ENCODE data around the gene VPS45.
"Not testable (repeated sequence)": the region's sequence is repeated elsewhere in the genome, so short reads cannot be mapped to it uniquely, and the experiment has no call there.

VPS45 gene

DNA sequence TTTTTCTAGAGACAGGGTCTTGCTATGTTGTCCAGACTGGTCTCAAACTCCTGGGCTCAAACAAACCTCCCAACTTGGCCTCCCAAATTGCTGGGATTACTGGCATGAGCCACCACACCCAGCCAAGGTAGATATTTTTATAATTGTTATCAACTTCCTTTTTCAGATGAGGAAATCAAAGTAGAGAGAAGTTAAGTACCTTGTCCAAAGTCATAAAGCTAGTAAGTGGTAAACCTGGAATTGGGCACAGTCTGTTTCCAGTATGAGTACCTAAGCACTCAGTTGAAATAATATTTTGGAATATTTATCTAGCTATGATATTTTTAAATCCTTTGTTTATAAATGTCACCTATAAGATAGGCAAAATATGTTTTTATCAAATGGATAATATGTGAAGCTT is 59.9 kb downstream of the VPS45 start:
- no peak overlapping the region for H3K27ac ChIP-seq
- H2AFZ ChIP-seq, result no peak overlapping the region
- H3K9me3 ChIP-seq (ENCODE audit: control insufficient read depth, low read length), result no peaks in the 10 kb centered on the region
- H3K4me1 ChIP-seq, result no peaks in the 10 kb centered on the region
- no peak overlapping the region for H3K4me2 ChIP-seq (ENCODE audit: low read length)
- H3K9ac ChIP-seq, result no peak overlapping the region
- H3K4me3 ChIP-seq (ENCODE audit: low read depth, low read length), result no peak overlapping the region
- no peaks in the 10 kb centered on the region for H3K27me3 ChIP-seq (ENCODE audit: control insufficient read depth, insufficient read depth, low read length)
- no peak for TF ChIP-seq CTCF (IDR thresholded peaks at IDR 0.05)
- H3K36me3 ChIP-seq (ENCODE audit: control insufficient read depth, insufficient read depth, low read length), result no peaks in the 10 kb centered on the region
- H3K79me2 ChIP-seq, result no peaks in the 10 kb centered on the region

DNA sequence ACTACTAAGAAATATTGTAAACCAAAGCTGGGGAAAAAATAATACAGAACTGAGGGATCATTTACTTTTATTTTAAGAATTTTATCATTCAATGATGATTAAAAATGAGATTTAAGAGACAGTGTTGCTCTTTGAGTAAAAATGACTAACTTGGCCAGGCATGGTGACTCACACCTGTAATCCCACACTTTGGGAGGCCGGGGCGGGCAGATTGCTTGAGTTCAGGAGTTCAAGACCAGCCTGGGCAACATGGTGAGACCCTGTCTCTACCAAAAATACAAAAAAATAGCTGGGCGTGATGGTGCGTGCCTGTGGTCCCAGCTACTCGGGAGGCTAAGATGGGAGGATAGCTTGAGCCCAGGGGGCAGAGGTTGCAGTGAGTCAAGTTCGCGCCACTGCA is 60.3 kb downstream of the VPS45 start:
- TF ChIP-seq CTCF (IDR thresholded peaks at IDR 0.05), result no peak
- H3K36me3 ChIP-seq (ENCODE audit: control insufficient read depth, insufficient read depth, low read length), result no peaks in the 10 kb centered on the region
- H2AFZ ChIP-seq, result no peak overlapping the region

GRCh38 chr1:150132372-150132771 is 64.8 kb downstream of the VPS45 start:
- Histone ChIP-seq H3K27me3 (ENCODE audit: control insufficient read depth, insufficient read depth, low read length) (no peaks in the 10 kb centered on the region), H3K27ac (no peak overlapping the region), H2AFZ (no peak overlapping the region), H3K4me3 (ENCODE audit: low read depth, low read length) (no peak overlapping the region), H3K9me3 (ENCODE audit: control insufficient read depth, low read length) (no peaks in the 10 kb centered on the region), H3K4me1 (no peaks in the 10 kb centered on the region), H3K79me2 (no peaks in the 10 kb centered on the region), H3K36me3 (ENCODE audit: control insufficient read depth, insufficient read depth, low read length) (no peaks in the 10 kb centered on the region), H3K4me2 (ENCODE audit: low read length) (no peak overlapping the region), H3K9ac (no peak overlapping the region)
- TF ChIP-seq CTCF (IDR thresholded peaks at IDR 0.05), result no peak

More for the DNA sequence above, 60.3 kb downstream of the VPS45 start:
- Histone ChIP-seq H3K9me3 (ENCODE audit: control insufficient read depth, low read length) (no peaks in the 10 kb centered on the region), H3K4me3 (ENCODE audit: low read depth, low read length) (no peak overlapping the region), H3K27ac (no peak overlapping the region), H3K4me2 (ENCODE audit: low read length) (no peak overlapping the region), H3K9ac (no peak overlapping the region), H3K27me3 (ENCODE audit: control insufficient read depth, insufficient read depth, low read length) (no peaks in the 10 kb centered on the region), H3K4me1 (no peaks in the 10 kb centered on the region), H3K79me2 (no peaks in the 10 kb centered on the region)

DNA sequence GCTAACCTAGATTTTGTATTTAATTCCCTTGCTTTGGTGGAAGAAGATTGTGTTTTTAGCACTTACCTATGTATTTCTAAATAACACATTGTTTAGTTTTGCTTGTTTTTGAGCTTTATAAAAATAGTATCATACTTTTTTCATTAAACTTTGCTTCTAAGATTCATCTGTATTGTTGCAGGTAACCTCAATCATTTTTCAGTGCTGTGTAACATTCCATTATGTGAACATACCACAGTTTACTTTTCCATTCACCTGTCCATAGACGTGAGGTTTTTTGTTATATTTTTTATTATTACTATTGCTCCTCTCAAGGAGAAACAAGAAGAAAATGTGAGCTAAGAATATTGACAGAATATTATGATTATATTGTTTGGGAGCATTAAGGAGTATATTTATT is 67.0 kb downstream of the VPS45 start:
- Histone ChIP-seq H3K27me3 (ENCODE audit: control insufficient read depth, insufficient read depth, low read length) (no peaks in the 10 kb centered on the region), H3K4me2 (ENCODE audit: low read length) (no peak overlapping the region), H3K4me3 (ENCODE audit: low read depth, low read length) (no peak overlapping the region), H3K4me1 (no peaks in the 10 kb centered on the region), H3K79me2 (no peaks in the 10 kb centered on the region), H2AFZ (no peak overlapping the region), H3K9me3 (ENCODE audit: control insufficient read depth, low read length) (no peaks in the 10 kb centered on the region), H3K9ac (no peak overlapping the region), H3K27ac (no peak overlapping the region), H3K36me3 (ENCODE audit: control insufficient read depth, insufficient read depth, low read length) (no peaks in the 10 kb centered on the region)
- TF ChIP-seq CTCF (IDR thresholded peaks at IDR 0.05), result no peak

DNA sequence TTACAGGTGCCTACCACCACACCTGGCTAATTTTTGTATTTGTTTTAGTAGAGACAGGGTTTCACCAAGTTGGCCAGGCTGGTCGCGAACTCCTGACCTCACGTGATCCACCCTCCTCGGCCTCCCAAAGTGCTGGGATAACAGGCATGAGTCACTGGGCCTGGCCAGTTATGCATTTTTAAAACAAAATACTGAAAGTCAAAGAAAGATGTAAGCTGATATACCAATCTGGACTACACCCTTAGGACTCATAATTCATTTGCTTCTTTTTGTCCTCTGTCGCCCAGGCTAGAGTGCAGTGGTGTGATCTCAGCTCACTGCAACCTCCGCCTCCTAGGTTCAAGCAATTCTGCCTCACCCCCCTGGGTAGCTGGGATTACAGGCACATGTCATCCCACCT is 67.8 kb downstream of the VPS45 start:
- H3K27ac ChIP-seq; H3K79me2 ChIP-seq; H3K4me2 ChIP-seq (ENCODE audit: low read length); H3K27me3 ChIP-seq (ENCODE audit: control insufficient read depth, insufficient read depth, low read length); H3K4me3 ChIP-seq (ENCODE audit: low read depth, low read length); H2AFZ ChIP-seq; H3K4me1 ChIP-seq; H3K36me3 ChIP-seq (ENCODE audit: control insufficient read depth, insufficient read depth, low read length); H3K9me3 ChIP-seq (ENCODE audit: control insufficient read depth, low read length); H3K9ac ChIP-seq: not testable (repeated sequence)
